ENCODE data around the gene FXYD3. TPM values are rescaled to one million over a fixed set of nuclear protein-coding genes. Genes with fewer than 3 reads are reported as not detected.
"Not testable (repeated sequence)": the region's sequence is repeated elsewhere in the genome, so short reads cannot be mapped to it uniquely, and the experiment has no call there.

The FXYD3 gene
- total and polyA plus RNA-seq, 2 experiments from 2014 or later, result 0.35 TPM; not detected in 1

GRCh38 chr19:35099155-35099896 lies 16.3 kb upstream of the FXYD3 start:
- no peak for DNase-seq (ENCODE audit: low read depth in 1 of 2, low spot score in 1 of 2)
- Histone ChIP-seq H3K27me3 (no peaks in the 10 kb centered on the region), H3K27ac (no peak overlapping the region), H3K4me3 (no peak overlapping the region), H3K4me1 (ENCODE audit: low read depth) (no peaks in the 10 kb centered on the region), H3K9me3 (ENCODE audit: low read depth) (no peaks in the 10 kb centered on the region), H3K36me3 (no peaks in the 10 kb centered on the region)
- TF ChIP-seq CTCF (IDR thresholded peaks at IDR 0.05; ENCODE audit: low read depth, low read length), result no peak

- no peak for TF ChIP-seq CTCF (IDR thresholded peaks at IDR 0.05; ENCODE audit: low read depth, low read length)
- no peaks in the 10 kb centered on the region for H3K9me3 ChIP-seq (ENCODE audit: low read depth)
- no peak for DNase-seq (ENCODE audit: low read depth in 1 of 2, low spot score in 1 of 2)
- H3K27me3 ChIP-seq, result no peaks in the 10 kb centered on the region
- no peak overlapping the region for H3K27ac ChIP-seq
- H3K36me3 ChIP-seq, result no peaks in the 10 kb centered on the region
- H3K4me1 ChIP-seq (ENCODE audit: low read depth), result no peaks in the 10 kb centered on the region
- H3K4me3 ChIP-seq, result no peak overlapping the region
Measured at GRCh38 chr19:35099897-35100275, 15.7 kb upstream of the FXYD3 start.

GRCh38 chr19:35100588-35101533 lies 14.8 kb upstream of the FXYD3 start:
- no peak for TF ChIP-seq CTCF (IDR thresholded peaks at IDR 0.05; ENCODE audit: low read depth, low read length)
- Histone ChIP-seq H3K27me3 (no peaks in the 10 kb centered on the region), H3K9me3 (ENCODE audit: low read depth) (no peaks in the 10 kb centered on the region), H3K36me3 (no peaks in the 10 kb centered on the region), H3K27ac (no peak overlapping the region), H3K4me3 (no peak overlapping the region), H3K4me1 (ENCODE audit: low read depth) (no peaks in the 10 kb centered on the region)
- DNase-seq (ENCODE audit: low read depth in 1 of 2, low spot score in 1 of 2), result no peak

- not testable (repeated sequence) for H3K36me3 ChIP-seq; H3K27ac ChIP-seq; H3K9me3 ChIP-seq (ENCODE audit: low read depth); H3K4me3 ChIP-seq; DNase-seq (ENCODE audit: low read depth in 1 of 2, low spot score in 1 of 2); H3K27me3 ChIP-seq; H3K4me1 ChIP-seq (ENCODE audit: low read depth)
Measured at GRCh38 chr19:35101949-35102348, 13.7 kb upstream of the FXYD3 start.

GRCh38 chr19:35103614-35104013 lies 12.0 kb upstream of the FXYD3 start:
- not testable (repeated sequence) for H3K27me3 ChIP-seq

GRCh38 chr19:35104361-35104760 lies 11.3 kb upstream of the FXYD3 start:
- no peak for DNase-seq (ENCODE audit: low read depth in 1 of 2, low spot score in 1 of 2)
- no peaks in the 10 kb centered on the region for H3K4me1 ChIP-seq (ENCODE audit: low read depth)

More at GRCh38 chr19:35103614-35104013, 12.0 kb upstream of the FXYD3 start:
- not testable (repeated sequence) for H3K4me1 ChIP-seq (ENCODE audit: low read depth); H3K9me3 ChIP-seq (ENCODE audit: low read depth); H3K4me3 ChIP-seq; H3K27ac ChIP-seq; H3K36me3 ChIP-seq; DNase-seq (ENCODE audit: low read depth in 1 of 2, low spot score in 1 of 2)

More at GRCh38 chr19:35104361-35104760, 11.3 kb upstream of the FXYD3 start:
- no peak overlapping the region for H3K4me3 ChIP-seq
- no peaks in the 10 kb centered on the region for H3K36me3 ChIP-seq
- no peak overlapping the region for H3K27ac ChIP-seq
- no peaks in the 10 kb centered on the region for H3K27me3 ChIP-seq
- TF ChIP-seq CTCF (IDR thresholded peaks at IDR 0.05; ENCODE audit: low read depth, low read length), result no peak
- H3K9me3 ChIP-seq (ENCODE audit: low read depth), result no peaks in the 10 kb centered on the region

Data from cardiac muscle cell (in vitro differentiated cells and primary cell).